Urinary bladder (tissue), 4 donors: ENCODE measurements around the gene APOC4. TPM values are rescaled to one million over a fixed set of nuclear protein-coding genes. Genes with fewer than 3 reads are reported as not detected.

Experiments used
- DNase-seq: peaks from one replicate; pipeline ENCODE4 v3.0.0-alpha.2; 2015; ENCODE audit errors: extremely low spot score
- H3K27ac ChIP-seq: one replicate; pipeline ENCODE4 v1.5.1; 2013; ENCODE audit warnings: low read depth, mild to moderate bottlenecking, moderate library complexity
- H3K36me3 ChIP-seq: one replicate; pipeline ENCODE4 v1.6.1; 2013; ENCODE audit warnings: mild to moderate bottlenecking, moderate library complexity; ENCODE audit not compliant: insufficient read depth
- H3K4me1 ChIP-seq: one replicate; pipeline ENCODE4 v1.6.1; 2013; ENCODE audit warnings: mild to moderate bottlenecking, moderate library complexity; ENCODE audit not compliant: insufficient read depth
- H3K4me3 ChIP-seq: one replicate; pipeline ENCODE4 v1.5.1; 2013; ENCODE audit warnings: low read depth, low read length
- WGBS: extraction: QIAGEN DNeasy Blood & Tissue Kit; methylation state at CpG from one replicate; pipeline ENCODE4 v1.1.7; 2013; 5-methylcytosine and 5-hydroxymethylcytosine counted together
- polyA plus RNA-seq: library from polyadenylated mRNA; stranded (reverse); fragments of 200-250 nt; gene quantifications from one replicate; pipeline ENCODE4 v1.2.3, GENCODE V29; 2013
- total RNA-seq: library from RNA; depleted of rRNA; stranded (reverse); fragments of >200 nt; gene quantifications from one replicate; pipeline ENCODE4 v1.2.3, GENCODE V29; 2014
- donor health status: healthy with polysubstance abuse.
- donor health status: healthy.

APOC4 gene
- total and polyA plus RNA-seq, 2 donors, result not detected

DNA sequence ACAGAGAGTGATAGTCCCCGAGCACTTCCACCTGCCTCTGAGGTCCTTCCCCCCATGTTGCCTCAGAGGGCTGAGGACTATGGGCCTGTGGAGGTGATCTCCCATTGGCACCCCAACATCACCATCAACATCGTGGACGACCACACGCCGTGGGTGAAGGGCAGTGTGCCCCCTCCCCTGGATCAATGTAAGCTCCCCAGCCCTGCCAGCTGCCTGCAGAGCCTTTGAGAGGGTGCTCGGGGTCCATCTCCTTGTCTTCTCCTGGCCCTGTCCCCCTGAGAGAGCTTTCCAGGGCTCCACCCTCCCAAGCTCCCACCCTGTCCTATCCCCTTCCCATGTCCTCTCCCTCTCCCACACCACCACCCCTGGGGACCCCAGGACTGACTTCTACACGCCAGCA, 44.4 kb downstream of the APOC4 start:
- H3K4me3 ChIP-seq, result no peak overlapping the region
- DNase-seq, result no peak
- WGBS, result 91% methylated on average over 7 of the region's 7 CpGs
- no peak overlapping the region for H3K27ac ChIP-seq
- no peaks in the 10 kb centered on the region for H3K4me1 ChIP-seq
- peaks cover 5% of the 10 kb centered on the region for H3K36me3 ChIP-seq

GRCh38 chr19:44987148-44987675, 45.2 kb downstream of the APOC4 start:
- 88% methylated on average over 20 of the region's 20 CpGs for WGBS
- H3K4me1 ChIP-seq, result no peaks in the 10 kb centered on the region
- peaks cover 5% of the 10 kb centered on the region for H3K36me3 ChIP-seq
- H3K27ac ChIP-seq, result no peak overlapping the region
- H3K4me3 ChIP-seq, result no peak overlapping the region
- no peak for DNase-seq

DNA sequence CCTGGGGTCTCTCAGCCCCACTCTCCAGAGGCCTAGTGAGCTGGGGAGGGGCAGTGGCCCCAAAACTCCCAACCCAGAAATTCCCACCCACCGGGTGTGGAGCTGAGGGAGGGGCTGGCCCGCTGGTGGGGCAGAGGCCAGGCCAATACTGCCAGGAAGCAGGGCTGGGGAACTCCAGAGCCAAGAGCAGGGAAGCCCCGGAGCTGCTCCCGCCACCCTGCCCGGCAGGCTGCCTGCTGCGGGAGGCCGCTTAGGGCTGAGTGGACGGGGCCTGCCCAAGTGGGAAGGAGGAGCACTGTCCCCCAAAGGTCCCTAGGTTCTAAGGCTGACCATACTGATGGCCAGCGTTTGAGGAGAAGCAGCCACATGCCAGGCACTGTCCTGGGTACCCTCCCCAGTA, 46.2 kb downstream of the APOC4 start:
- Histone ChIP-seq H3K4me1 (no peaks in the 10 kb centered on the region), H3K36me3 (peaks cover 10% of the 10 kb centered on the region), H3K4me3 (no peak overlapping the region), H3K27ac (no peak overlapping the region)
- WGBS, result 79% methylated on average over 9 of the region's 9 CpGs
- no peak for DNase-seq

GRCh38 chr19:44988896-44989556, 47.0 kb downstream of the APOC4 start:
- H3K36me3 ChIP-seq, result peaks cover 10% of the 10 kb centered on the region
- 68% methylated on average over 15 of the region's 15 CpGs for WGBS
- H3K4me3 ChIP-seq, result no peak overlapping the region
- H3K27ac ChIP-seq, result no peak overlapping the region
- DNase-seq, result no peak
- no peaks in the 10 kb centered on the region for H3K4me1 ChIP-seq

- no peak overlapping the region for H3K4me3 ChIP-seq
- no peak for DNase-seq
- WGBS, result 89% methylated on average over 14 of the region's 14 CpGs
- H3K36me3 ChIP-seq, result peaks cover 7% of the 10 kb centered on the region
- H3K27ac ChIP-seq, result no peak overlapping the region
- no peaks in the 10 kb centered on the region for H3K4me1 ChIP-seq
Observed at GRCh38 chr19:44990459-44990858, 48.4 kb downstream of the APOC4 start.

DNA sequence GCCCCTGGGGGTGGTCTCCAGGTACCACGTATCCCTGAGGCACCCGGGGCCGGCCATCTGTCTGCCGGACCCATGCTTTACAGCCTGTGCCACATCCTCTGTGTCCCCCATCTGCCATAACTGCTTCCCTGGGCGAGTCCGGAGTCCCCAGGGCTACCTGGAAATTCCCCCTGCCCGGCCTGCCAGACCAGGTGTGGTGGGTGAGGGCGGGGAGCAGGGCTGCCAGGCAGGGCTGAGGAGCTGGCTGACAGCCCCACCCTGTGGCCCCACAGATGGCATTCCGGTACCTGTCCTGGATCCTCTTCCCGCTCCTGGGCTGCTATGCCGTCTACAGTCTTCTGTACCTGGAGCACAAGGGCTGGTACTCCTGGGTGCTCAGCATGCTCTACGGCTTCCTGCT, 48.9 kb downstream of the APOC4 start:
- Histone ChIP-seq H3K4me3 (no peak overlapping the region), H3K27ac (no peak overlapping the region), H3K4me1 (no peaks in the 10 kb centered on the region), H3K36me3 (peaks cover 7% of the 10 kb centered on the region)
- 93% methylated on average over 12 of the region's 12 CpGs for WGBS
- DNase-seq, result no peak

DNA sequence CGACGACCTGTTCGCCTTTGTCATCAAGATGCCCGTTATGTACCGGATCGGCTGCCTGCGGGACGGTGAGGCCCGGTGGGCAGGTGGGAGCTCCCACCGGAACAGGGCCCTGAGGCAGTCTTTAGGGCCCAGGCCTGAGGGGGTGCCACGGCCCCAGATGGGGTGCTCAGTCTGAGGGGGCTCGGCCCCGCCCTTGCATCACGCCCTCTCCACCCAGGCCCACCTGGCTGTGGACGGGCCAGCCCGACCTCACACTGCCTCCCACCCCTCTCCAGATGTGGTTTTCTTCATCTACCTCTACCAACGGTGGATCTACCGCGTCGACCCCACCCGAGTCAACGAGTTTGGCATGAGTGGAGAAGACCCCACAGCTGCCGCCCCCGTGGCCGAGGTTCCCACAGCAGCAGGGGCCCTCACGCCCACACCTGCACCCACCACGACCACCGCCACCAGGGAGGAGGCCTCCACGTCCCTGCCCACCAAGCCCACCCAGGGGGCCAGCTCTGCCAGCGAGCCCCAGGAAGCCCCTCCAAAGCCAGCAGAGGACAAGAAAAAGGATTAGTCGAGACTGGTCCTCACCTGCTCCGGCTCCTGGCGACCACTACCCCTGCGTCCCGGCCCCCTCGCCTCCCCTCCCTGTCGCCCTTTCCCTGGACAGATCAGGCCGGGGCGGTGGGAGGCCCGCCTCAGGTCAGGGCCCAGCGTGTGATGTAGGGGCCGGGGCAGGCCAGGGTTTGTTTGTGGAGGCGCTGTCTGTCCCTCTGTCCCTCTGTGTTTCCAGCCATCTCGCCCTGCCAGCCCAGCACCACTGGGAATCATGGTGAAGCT, 50.5 kb downstream of the APOC4 start:
- no peak overlapping the region for H3K27ac ChIP-seq
- H3K36me3 ChIP-seq, result peaks cover 4% of the 10 kb centered on the region
- H3K4me3 ChIP-seq, result no peak overlapping the region
- DNase-seq, result no peak
- WGBS, result 93% methylated on average over 44 of the region's 44 CpGs
- H3K4me1 ChIP-seq, result no peaks in the 10 kb centered on the region

DNA sequence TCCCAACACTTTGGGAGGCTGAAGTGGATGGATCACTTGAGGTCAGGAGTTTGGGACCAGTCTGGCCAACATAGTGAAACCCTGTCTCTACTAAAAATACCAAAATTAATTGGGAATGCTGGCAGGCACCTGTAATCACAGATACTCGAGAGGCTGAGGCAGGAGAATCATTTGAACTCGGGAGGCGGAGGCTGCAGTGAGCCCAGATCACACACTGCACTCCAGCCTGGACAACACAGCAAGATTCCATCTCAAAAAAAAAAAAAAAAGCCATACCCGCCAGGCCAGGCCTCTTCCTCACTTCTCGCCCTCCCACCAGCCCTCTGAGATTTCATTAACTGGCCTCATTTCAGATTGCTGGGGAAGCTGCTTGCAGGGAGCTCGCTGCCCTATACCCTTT, 51.5 kb downstream of the APOC4 start:
- no peak for DNase-seq
- 88% methylated on average over 6 of the region's 6 CpGs for WGBS
- H3K4me3 ChIP-seq, result no peak overlapping the region
- peaks cover 4% of the 10 kb centered on the region for H3K36me3 ChIP-seq
- no peaks in the 10 kb centered on the region for H3K4me1 ChIP-seq
- no peak overlapping the region for H3K27ac ChIP-seq

DNA sequence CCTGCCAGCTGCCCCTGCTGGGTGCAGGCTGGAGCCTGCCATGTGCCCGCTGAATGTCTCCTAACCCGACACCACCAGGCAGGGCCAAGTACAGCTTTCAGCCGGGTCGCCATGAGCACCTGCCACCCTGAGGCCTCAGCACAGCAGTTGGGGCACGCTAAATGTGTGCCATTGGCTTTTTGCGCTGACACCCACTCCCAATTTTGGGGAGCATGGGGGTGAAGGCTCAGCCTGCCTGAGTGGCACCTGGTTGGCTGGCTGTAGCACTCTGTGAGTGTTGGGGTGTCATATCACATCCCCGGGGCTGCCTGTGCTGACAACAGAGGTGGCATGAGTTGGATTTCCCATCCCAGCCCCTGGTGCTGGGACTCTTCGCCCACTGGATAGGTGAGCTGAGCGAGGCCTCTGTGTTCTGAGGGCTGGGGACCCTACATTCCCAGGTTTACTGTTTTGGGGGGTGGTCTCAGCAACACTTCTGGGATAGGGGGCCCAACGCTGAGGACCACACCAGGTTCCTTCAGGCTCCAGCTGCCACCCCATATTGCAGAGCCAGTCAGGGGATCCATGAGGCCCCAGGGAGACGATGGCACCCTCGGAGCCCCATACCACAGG, 52.0 kb downstream of the APOC4 start:
- Histone ChIP-seq H3K27ac (no peak overlapping the region), H3K4me1 (no peaks in the 10 kb centered on the region), H3K36me3 (peaks cover 4% of the 10 kb centered on the region), H3K4me3 (no peak overlapping the region)
- DNase-seq, result no peak
- 90% methylated on average over 12 of the region's 12 CpGs for WGBS

Other genes with a start within 250 kb of the APOC4 start
- not detected for gene CEACAM16, start 243.1 kb upstream of the APOC4 start, total RNA-seq
- gene CEACAM16, start 243.1 kb upstream of the APOC4 start, polyA plus RNA-seq, result not detected
- 2.5 TPM for gene BCL3, start 193.5 kb upstream of the APOC4 start, total RNA-seq
- gene BCL3, start 193.5 kb upstream of the APOC4 start, polyA plus RNA-seq, result 93.0 TPM
- 4.7 TPM for gene CBLC, start 164.3 kb upstream of the APOC4 start, total RNA-seq
- 6.1 TPM for gene CBLC, start 164.3 kb upstream of the APOC4 start, polyA plus RNA-seq
- gene BCAM, start 133.1 kb upstream of the APOC4 start, total RNA-seq, result 35.3 TPM
- 77.4 TPM for gene BCAM, start 133.1 kb upstream of the APOC4 start, polyA plus RNA-seq
- 27.4 TPM for gene NECTIN2, start 95.9 kb upstream of the APOC4 start, total RNA-seq
- gene NECTIN2, start 95.9 kb upstream of the APOC4 start, polyA plus RNA-seq, result 50.2 TPM
- gene TOMM40, start 51.0 kb upstream of the APOC4 start, total RNA-seq, result 17.8 TPM
- gene TOMM40, start 51.0 kb upstream of the APOC4 start, polyA plus RNA-seq, result 39.3 TPM
- 28.2 TPM for gene APOE, start 36.4 kb upstream of the APOC4 start, total RNA-seq
- gene APOE, start 36.4 kb upstream of the APOC4 start, polyA plus RNA-seq, result 60.5 TPM
- gene APOC1, start 27.6 kb upstream of the APOC4 start, total RNA-seq, result 3.5 TPM
- 26.9 TPM for gene APOC1, start 27.6 kb upstream of the APOC4 start, polyA plus RNA-seq
- not detected for gene APOC2, start 3.8 kb downstream of the APOC4 start, total RNA-seq
- gene APOC2, start 3.8 kb downstream of the APOC4 start, polyA plus RNA-seq, result 1.6 TPM
- gene CLPTM1, start 13.1 kb downstream of the APOC4 start, total RNA-seq, result 27.3 TPM
- 104 TPM for gene CLPTM1, start 13.1 kb downstream of the APOC4 start, polyA plus RNA-seq
- 2.6 TPM for gene RELB, start 59.2 kb downstream of the APOC4 start, total RNA-seq
- gene RELB, start 59.2 kb downstream of the APOC4 start, polyA plus RNA-seq, result 8.9 TPM
- gene CLASRP, start 96.8 kb downstream of the APOC4 start, total RNA-seq, result 11.2 TPM
- 45.6 TPM for gene CLASRP, start 96.8 kb downstream of the APOC4 start, polyA plus RNA-seq
- 0.42 TPM for gene ZNF296, start 134.2 kb downstream of the APOC4 start, total RNA-seq
- 0.65 TPM for gene ZNF296, start 134.2 kb downstream of the APOC4 start, polyA plus RNA-seq
- gene GEMIN7, start 137.0 kb downstream of the APOC4 start, total RNA-seq, result 10.4 TPM
- gene GEMIN7, start 137.0 kb downstream of the APOC4 start, polyA plus RNA-seq, result 23.6 TPM
- gene PPP1R37, start 150.9 kb downstream of the APOC4 start, total RNA-seq, result 16.8 TPM
- gene PPP1R37, start 150.9 kb downstream of the APOC4 start, polyA plus RNA-seq, result 31.6 TPM
- 0.58 TPM for gene NKPD1, start 218.7 kb downstream of the APOC4 start, total RNA-seq
- gene NKPD1, start 218.7 kb downstream of the APOC4 start, polyA plus RNA-seq, result 0.37 TPM
- 7.1 TPM for gene TRAPPC6A, start 236.0 kb downstream of the APOC4 start, total RNA-seq
- gene TRAPPC6A, start 236.0 kb downstream of the APOC4 start, polyA plus RNA-seq, result 46.1 TPM
- 3.9 TPM for gene BLOC1S3, start 236.5 kb downstream of the APOC4 start, total RNA-seq
- gene BLOC1S3, start 236.5 kb downstream of the APOC4 start, polyA plus RNA-seq, result 9.3 TPM